HG03565 (cell line): ENCODE measurements around the gene PLCG2.

ENCODE experiments used
- ATAC-seq: cut with Tn5 transposase; IDR thresholded peaks from one replicate; pipeline ENCODE4 v1.9.1; 2021; ENCODE audit warnings: mild to moderate bottlenecking, moderate library complexity; ENCODE audit not compliant: unreplicated experiment

The PLCG2 gene

GRCh38 chr16:81814751-81815428 is 35.8 kb downstream of the PLCG2 start:
- no peak for ATAC-seq

- ATAC-seq: no peak
These were observed 36.3 kb downstream of the PLCG2 start for GRCh38 chr16:81815429-81815766.

- no peak for ATAC-seq
These were observed 37.3 kb downstream of the PLCG2 start for GRCh38 chr16:81816351-81816750.

- no peak for ATAC-seq
These were observed 37.7 kb downstream of the PLCG2 start for GRCh38 chr16:81816793-81817210.

- no peak for ATAC-seq
These were observed 38.2 kb downstream of the PLCG2 start for GRCh38 chr16:81817296-81817695.

- ATAC-seq: peak; percentile 37
These were observed 38.9 kb downstream of the PLCG2 start for GRCh38 chr16:81817789-81818567.

GRCh38 chr16:81818568-81818896 is 39.4 kb downstream of the PLCG2 start:
- ATAC-seq: no peak

GRCh38 chr16:81818905-81819304 is 39.8 kb downstream of the PLCG2 start:
- no peak for ATAC-seq

GRCh38 chr16:81821436-81822128 is 42.5 kb downstream of the PLCG2 start:
- ATAC-seq: peak; percentile 24

GRCh38 chr16:81823111-81823510 is 44.0 kb downstream of the PLCG2 start:
- no peak for ATAC-seq

GRCh38 chr16:81823734-81824133 is 44.6 kb downstream of the PLCG2 start:
- no peak for ATAC-seq

GRCh38 chr16:81826523-81826922 is 47.4 kb downstream of the PLCG2 start:
- ATAC-seq: no peak

GRCh38 chr16:81830845-81831540 is 51.9 kb downstream of the PLCG2 start:
- ATAC-seq: peak; percentile 3

GRCh38 chr16:81831722-81832126 is 52.6 kb downstream of the PLCG2 start:
- peak; percentile 52 for ATAC-seq

- no peak for ATAC-seq
These were observed 53.9 kb downstream of the PLCG2 start for GRCh38 chr16:81832801-81833547.

GRCh38 chr16:81833751-81834150 is 54.7 kb downstream of the PLCG2 start:
- no peak for ATAC-seq

GRCh38 chr16:81834868-81835267 is 55.8 kb downstream of the PLCG2 start:
- ATAC-seq: no peak

GRCh38 chr16:81836279-81837054 is 57.4 kb downstream of the PLCG2 start:
- ATAC-seq: peak; percentile 61

GRCh38 chr16:81837312-81837751 is 58.2 kb downstream of the PLCG2 start:
- ATAC-seq: no peak

- peak; percentile 42 for ATAC-seq
These were observed 59.7 kb downstream of the PLCG2 start for GRCh38 chr16:81838794-81839193.
